Adipose tissue (tissue), 3 donors: Measurements from ENCODE around the gene MAP3K19. TPM values are rescaled to one million over a fixed set of nuclear protein-coding genes. Genes with fewer than 3 reads are reported as not detected.
"Not testable (repeated sequence)": the region's sequence is repeated elsewhere in the genome, so short reads cannot be mapped to it uniquely, and the experiment has no call there.

Experiments
- H3K27ac ChIP-seq: one replicate; pipeline ENCODE4 v1.5.1; 2013; ENCODE audit warnings: low read depth, low read length
- WGBS, 3 donors: extraction: QIAGEN DNeasy Blood & Tissue Kit; methylation state at CpG; one replicate each; pipeline ENCODE4 v1.1.7; 2013; 5-methylcytosine and 5-hydroxymethylcytosine counted together
- polyA plus RNA-seq, 3 donors: library from polyadenylated mRNA; stranded (reverse); fragments of 200-250 nt; gene quantifications; one replicate each; pipeline ENCODE4 v1.2.3, GENCODE V29; 2013
- donor health status: healthy with polysubstance abuse.
- donor health status: Bipolar disorder and iron deficiency.
- donor health status: healthy.

MAP3K19 gene
- polyA plus RNA-seq, 3 donors, result not detected

GRCh38 chr2:135056790-135057189, 9.5 kb upstream of the MAP3K19 start:
- H3K27ac ChIP-seq, result no peak overlapping the region

GRCh38 chr2:135055182-135055786, 8.0 kb upstream of the MAP3K19 start:
- 75 to 77% (median 77%) methylated on average over 2 of the region's 2 CpGs for WGBS, 3 donors
- H3K27ac ChIP-seq, result no peak overlapping the region

- H3K27ac ChIP-seq, result no peak overlapping the region
- WGBS, 3 donors, result 4 to 19% (median 10%) methylated on average over 15 of the region's 15 CpGs
These were observed 5.8 kb upstream of the MAP3K19 start for GRCh38 chr2:135052997-135053474.

GRCh38 chr2:135052042-135052876, 5.0 kb upstream of the MAP3K19 start, which contains the start of gene RAB3GAP1:
RAB3GAP1 (plus strand) TSS chr2:135052292; CDS start chr2:135052308, 16 bp downstream.
- H3K27ac ChIP-seq, result peak within 1 kb of the TSS; percentile 46
- 0 to 1% (median 0%) methylated on average over 45 of the region's 45 CpGs for WGBS, 3 donors

GRCh38 chr2:135050684-135051083, 3.4 kb upstream of the MAP3K19 start:
- no peak overlapping the region for H3K27ac ChIP-seq
- 33 to 92% (median 88%) methylated on average over 6 of the region's 6 CpGs for WGBS, 3 donors

GRCh38 chr2:135050132-135050531, 2.9 kb upstream of the MAP3K19 start:
- 33 to 85% (median 80%) methylated on average over 3 of the region's 3 CpGs for WGBS, 3 donors
- no peak overlapping the region for H3K27ac ChIP-seq

- WGBS, 3 donors, result 77 to 86% (median 81%) methylated on average over 6 of the region's 6 CpGs
- no peak overlapping the region for H3K27ac ChIP-seq
These were observed 875 bp upstream of the MAP3K19 start for GRCh38 chr2:135048122-135048521.

- WGBS, 3 donors, result 51 to 71% (median 62%) methylated on average over 2 of the region's 2 CpGs
These were observed 3.9 kb downstream of the MAP3K19 start for GRCh38 chr2:135043345-135043744.

GRCh38 chr2:135037831-135038230, 9.4 kb downstream of the MAP3K19 start:
- no peak overlapping the region for H3K27ac ChIP-seq
- 85 to 89% (median 87%) methylated on average over 3 of the region's 3 CpGs for WGBS, 3 donors

More at GRCh38 chr2:135043345-135043744, 3.9 kb downstream of the MAP3K19 start:
- no peak overlapping the region for H3K27ac ChIP-seq

- not testable (repeated sequence) for H3K27ac ChIP-seq
- WGBS, 3 donors, result 94 to 98% (median 95%) methylated on average over 7 to 22 of the region's 33 CpGs
These were observed 14.0 kb downstream of the MAP3K19 start for GRCh38 chr2:135033216-135033615.

GRCh38 chr2:135030826-135031225, 16.4 kb downstream of the MAP3K19 start:
- WGBS, 3 donors, result 89 to 96% (median 96%) methylated on average over 1 of the region's 1 CpG
- no peak overlapping the region for H3K27ac ChIP-seq

GRCh38 chr2:135029481-135030134, 17.6 kb downstream of the MAP3K19 start:
- WGBS, 3 donors, result 29 to 74% (median 69%) methylated on average over 2 of the region's 2 CpGs
- H3K27ac ChIP-seq, result no peak overlapping the region

GRCh38 chr2:135023886-135024485, 23.3 kb downstream of the MAP3K19 start:
- H3K27ac ChIP-seq, result no peak overlapping the region
- WGBS, 3 donors, result 85 to 94% (median 90%) methylated on average over 5 of the region's 5 CpGs

- H3K27ac ChIP-seq, result no peak overlapping the region
- 78 to 88% (median 81%) methylated on average over 10 of the region's 10 CpGs for WGBS, 3 donors
These were observed 24.0 kb downstream of the MAP3K19 start for GRCh38 chr2:135022952-135023880.

GRCh38 chr2:135021618-135022017, 25.6 kb downstream of the MAP3K19 start:
- no peak overlapping the region for H3K27ac ChIP-seq
- 90 to 94% (median 94%) methylated on average over 1 of the region's 1 CpG for WGBS, 3 donors

GRCh38 chr2:135011633-135012032, 35.6 kb downstream of the MAP3K19 start:
- H3K27ac ChIP-seq, result no peak overlapping the region

- WGBS, 3 donors, result 84 to 86% (median 85%) methylated on average over 10 of the region's 10 CpGs
- no peak overlapping the region for H3K27ac ChIP-seq
These were observed 36.9 kb downstream of the MAP3K19 start for GRCh38 chr2:135010200-135010942.
